Psoas muscle (tissue), 8 donors: ENCODE data around the gene CYP2W1. TPM values are rescaled to one million over a fixed set of nuclear protein-coding genes. Genes with fewer than 3 reads are reported as not detected.

Experiments used
- ATAC-seq, 4 donors: fragments of 200-7000 bp; cut with Tn5 transposase; one replicate each; pipeline ENCODE4 v1.9.1; 2020; ENCODE audit warnings: moderate library complexity in 3 of 4, mild to moderate bottlenecking in 2 of 4
- DNase-seq, 2 donors: peaks; one replicate each; pipeline ENCODE4 v3.0.0-alpha.2; 2020
- H3K27ac ChIP-seq: fragments of 200-600 bp; one replicate; pipeline ENCODE4 v1.8.0; 2022
- H3K27me3 ChIP-seq, 3 donors: fragments of 200-600 bp in 1 of 3; one replicate each; pipeline versions ENCODE4 v1.6.1 to v1.8.0; 2013 to 2022; ENCODE audit warnings: low read length in 2 of 3, mild to moderate bottlenecking in 2 of 3, moderate library complexity in 1 of 3; ENCODE audit not compliant: insufficient read depth in 3 of 3
- H3K36me3 ChIP-seq, 2 donors: fragments of 200-600 bp in 1 of 2; one replicate each; pipeline versions ENCODE4 v1.6.1 to v1.8.0; 2013 to 2022; ENCODE audit warnings: low read depth in 1 of 2, mild to moderate bottlenecking in 1 of 2, moderate library complexity in 1 of 2; ENCODE audit not compliant: insufficient read depth in 1 of 2
- H3K4me1 ChIP-seq: fragments of 200-600 bp; one replicate; pipeline ENCODE4 v1.8.0; 2022
- H3K4me3 ChIP-seq: fragments of 200-600 bp; one replicate; pipeline ENCODE4 v1.8.0; 2022; ENCODE audit warnings: mild to moderate bottlenecking
- H3K9me3 ChIP-seq: fragments of 200-600 bp; one replicate; pipeline ENCODE4 v1.8.0; 2022
- WGBS, 3 donors: extraction: QIAGEN DNeasy Blood & Tissue Kit; methylation state at CpG; one replicate each; pipeline versions ENCODE4 v1.1.6 to v1.1.7; 2013; 5-methylcytosine and 5-hydroxymethylcytosine counted together
- intact Hi-C, 2 donors: fragments of 100-400 bp; cut with DNase I; formaldehyde crosslinking; loops; one replicate each; pipeline versions ENCODE4 v1.11.0 to v1.14.2; 2022
- polyA plus RNA-seq, 3 donors: library from polyadenylated mRNA; stranded (reverse); fragments of 200-250 nt; gene quantifications; one replicate each; pipeline ENCODE4 v1.2.3, GENCODE V29; 2013
- total RNA-seq, 4 donors: library from RNA; stranded (reverse); fragmentation: NEBNext Ultra II Directional in 2 of 4; extraction: Animal tissue kit (Norgen Biotek cat#: 25700) in 2 of 4; gene quantifications; one replicate each; pipeline versions ENCODE4 v1.2.1 to v1.2.4, GENCODE V29; 2021 to 2023
- TF ChIP-seq, protein P1 (sequence below): fragments of 200-600 bp; IDR thresholded peaks from one replicate; pipeline ENCODE4 v1.8.0; 2022; ENCODE audit warnings: antibody characterized with exemption
- donor health status: healthy with polysubstance abuse.
- donor health status: DM: no; HTN: no; CAD: no; lungs with moderate emphysema.
- donor health status: Bipolar disorder and iron deficiency.
- donor health status: healthy.
- donor health status: DM: yes; HTN: yes; CAD: no.
- donor health status: DM: no; HTN: no; CAD: no.
- donor health status: DM: no; HTN: no; CAD: no.
- donor health status: DM: yes; HTN: yes; CAD: no.

CYP2W1 gene
- total and polyA plus RNA-seq, 7 donors = not detected

DNA sequence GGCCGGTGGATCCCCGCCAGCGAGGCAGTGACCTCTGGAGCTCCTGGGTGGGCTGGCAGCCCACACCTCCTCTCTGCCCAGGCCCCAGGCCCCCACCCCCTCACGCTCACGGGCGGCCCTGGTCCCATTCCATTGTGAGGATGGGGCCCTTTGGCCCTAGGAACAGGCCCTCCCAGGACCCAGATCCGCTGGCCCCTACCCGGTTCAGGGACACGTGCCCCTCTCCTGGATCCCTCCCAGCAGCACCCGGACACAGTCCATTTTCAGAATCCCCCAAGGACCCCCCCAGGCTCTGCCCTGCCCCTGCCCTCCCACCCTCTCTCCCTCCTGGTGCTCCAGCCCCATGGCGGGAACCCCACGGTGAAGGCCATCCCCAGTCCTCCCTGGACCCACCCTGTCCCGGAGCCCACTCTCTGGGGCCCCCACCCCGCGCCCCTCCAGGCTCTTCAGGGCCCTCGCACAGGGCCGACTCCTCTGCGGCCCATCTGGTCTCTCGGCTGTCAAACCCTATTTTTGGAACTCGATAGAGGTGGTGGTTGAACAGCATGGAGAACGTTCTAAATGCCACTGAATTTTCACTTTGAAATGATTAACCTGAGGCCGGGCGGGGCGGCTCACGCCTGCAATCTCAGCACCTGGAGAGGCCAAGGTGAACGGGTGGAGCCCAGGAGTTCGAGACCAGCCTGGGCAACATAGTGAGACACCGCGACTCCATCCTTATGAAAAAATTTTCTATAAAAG lies 36.6 kb upstream of the CYP2W1 start:
- Histone ChIP-seq H3K36me3 (no peaks in the 10 kb centered on the region), H3K9me3 (no peaks in the 10 kb centered on the region), H3K4me1 (no peaks in the 10 kb centered on the region), H3K27ac (no peak overlapping the region), H3K4me3 (no peak overlapping the region), H3K27me3 (peaks cover 0 to 45% (median 3%) of the 10 kb centered on the region in 3 donors)
- ATAC-seq (no peak), DNase-seq (peak; percentile 13 to 30)
- 71 to 74% (median 72%) methylated on average over 25 to 29 of the region's 29 CpGs for WGBS, 3 donors
- intact Hi-C loops = no loop called here
- TF ChIP-seq, protein P1, sequence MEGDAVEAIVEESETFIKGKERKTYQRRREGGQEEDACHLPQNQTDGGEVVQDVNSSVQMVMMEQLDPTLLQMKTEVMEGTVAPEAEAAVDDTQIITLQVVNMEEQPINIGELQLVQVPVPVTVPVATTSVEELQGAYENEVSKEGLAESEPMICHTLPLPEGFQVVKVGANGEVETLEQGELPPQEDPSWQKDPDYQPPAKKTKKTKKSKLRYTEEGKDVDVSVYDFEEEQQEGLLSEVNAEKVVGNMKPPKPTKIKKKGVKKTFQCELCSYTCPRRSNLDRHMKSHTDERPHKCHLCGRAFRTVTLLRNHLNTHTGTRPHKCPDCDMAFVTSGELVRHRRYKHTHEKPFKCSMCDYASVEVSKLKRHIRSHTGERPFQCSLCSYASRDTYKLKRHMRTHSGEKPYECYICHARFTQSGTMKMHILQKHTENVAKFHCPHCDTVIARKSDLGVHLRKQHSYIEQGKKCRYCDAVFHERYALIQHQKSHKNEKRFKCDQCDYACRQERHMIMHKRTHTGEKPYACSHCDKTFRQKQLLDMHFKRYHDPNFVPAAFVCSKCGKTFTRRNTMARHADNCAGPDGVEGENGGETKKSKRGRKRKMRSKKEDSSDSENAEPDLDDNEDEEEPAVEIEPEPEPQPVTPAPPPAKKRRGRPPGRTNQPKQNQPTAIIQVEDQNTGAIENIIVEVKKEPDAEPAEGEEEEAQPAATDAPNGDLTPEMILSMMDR = no peak

DNA sequence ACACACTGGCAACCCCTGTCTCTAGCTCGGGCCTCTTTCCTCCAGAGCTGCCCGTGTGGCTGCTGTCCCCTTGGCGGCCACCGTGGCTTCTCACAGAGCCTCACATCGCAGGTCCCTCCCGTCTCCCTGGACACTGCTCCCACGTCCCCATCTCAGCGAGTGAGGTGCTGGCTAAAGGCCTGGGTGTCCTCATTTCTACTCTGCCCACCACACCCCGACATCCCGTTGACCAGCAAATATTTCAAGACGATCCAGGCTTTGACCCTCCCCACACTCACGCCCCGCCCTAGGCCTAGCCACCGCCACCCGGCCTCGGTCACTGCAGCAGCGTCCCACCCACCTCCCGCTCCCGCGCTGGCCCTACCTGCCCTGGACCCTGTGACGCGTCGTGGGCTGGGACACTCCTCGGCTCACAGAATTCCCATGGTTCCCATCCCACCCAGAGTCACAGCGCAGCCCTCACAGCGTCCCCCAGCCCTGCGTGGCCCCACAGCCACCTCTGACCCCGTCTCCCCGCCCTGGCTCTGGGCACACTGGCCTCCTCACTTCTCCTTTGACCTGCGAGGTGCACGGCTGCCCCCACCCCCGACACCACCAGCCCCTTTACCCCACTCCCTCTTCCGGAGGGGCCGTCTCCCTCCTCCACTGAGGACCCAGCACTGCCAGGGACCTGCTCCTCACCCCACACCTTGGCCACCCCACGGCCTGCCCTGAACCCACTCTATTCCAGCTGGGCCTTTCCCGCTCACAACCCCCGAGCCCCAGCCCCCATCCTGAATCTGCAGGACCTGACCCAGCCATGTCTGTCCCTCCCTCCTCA lies 35.4 kb upstream of the CYP2W1 start:
- no peak for ATAC-seq

GRCh38 chr7:949021-949934 lies 33.7 kb upstream of the CYP2W1 start:
- intact Hi-C loops = no loop called here
- no peaks in the 10 kb centered on the region for H3K36me3 ChIP-seq
- peaks cover 0 to 64% (median 11%) of the 10 kb centered on the region in 3 donors for H3K27me3 ChIP-seq
- no peaks in the 10 kb centered on the region for H3K4me1 ChIP-seq
- TF ChIP-seq, protein P1 = no peak
- no peak overlapping the region for H3K4me3 ChIP-seq
- no peaks in the 10 kb centered on the region for H3K9me3 ChIP-seq
- no peak overlapping the region for H3K27ac ChIP-seq
- ATAC-seq (no peak), DNase-seq (peak in 1 of 2 donors; percentile 26)
- 81 to 87% (median 83%) methylated on average over 25 to 28 of the region's 28 CpGs for WGBS, 3 donors

More for the DNA sequence above, 35.4 kb upstream of the CYP2W1 start:
- no peaks in the 10 kb centered on the region for H3K9me3 ChIP-seq
- TF ChIP-seq, protein P1 = no peak
- DNase-seq = peak in 1 of 2 donors; percentile 34
- peaks cover 0 to 54% (median 6%) of the 10 kb centered on the region in 3 donors for H3K27me3 ChIP-seq
- no peak overlapping the region for H3K4me3 ChIP-seq
- intact Hi-C loops = no loop called here
- no peak overlapping the region for H3K27ac ChIP-seq
- WGBS, 3 donors = 85 to 88% (median 85%) methylated on average over 33 to 37 of the region's 37 CpGs
- no peaks in the 10 kb centered on the region for H3K4me1 ChIP-seq
- H3K36me3 ChIP-seq = no peaks in the 10 kb centered on the region

GRCh38 chr7:951881-952547 lies 31.0 kb upstream of the CYP2W1 start:
- H3K4me1 ChIP-seq = no peaks in the 10 kb centered on the region
- TF ChIP-seq, protein P1 = no peak
- DNase-seq (peak in 1 of 2 donors; percentile 39), ATAC-seq (no peak)
- 87 to 91% (median 89%) methylated on average over 21 of the region's 21 CpGs for whole genome bisulfite sequencing, 3 donors
- H3K36me3 ChIP-seq = no peaks in the 10 kb centered on the region
- intact Hi-C loops = no loop called here
- no peak overlapping the region for H3K27ac ChIP-seq
- peaks cover 0 to 62% (median 15%) of the 10 kb centered on the region in 3 donors for H3K27me3 ChIP-seq
- no peaks in the 10 kb centered on the region for H3K9me3 ChIP-seq
- no peak overlapping the region for H3K4me3 ChIP-seq
